HG02840 (cell line): ENCODE results near the gene UHRF1.
A peak's percentile ranks its signal among the peaks of the same experiment; 100 is the strongest.
"Not testable (repeated sequence)": the region's sequence is repeated elsewhere in the genome, so short reads cannot be mapped to it uniquely, and the experiment has no call there.

Experiments
- ATAC-seq: cut with Tn5 transposase; IDR thresholded peaks from one replicate; pipeline ENCODE4 v1.9.1; 2021; ENCODE audit warnings: mild to moderate bottlenecking, moderate library complexity, moderate number of reproducible peaks; ENCODE audit not compliant: unreplicated experiment, low FRiP score

The UHRF1 gene

DNA sequence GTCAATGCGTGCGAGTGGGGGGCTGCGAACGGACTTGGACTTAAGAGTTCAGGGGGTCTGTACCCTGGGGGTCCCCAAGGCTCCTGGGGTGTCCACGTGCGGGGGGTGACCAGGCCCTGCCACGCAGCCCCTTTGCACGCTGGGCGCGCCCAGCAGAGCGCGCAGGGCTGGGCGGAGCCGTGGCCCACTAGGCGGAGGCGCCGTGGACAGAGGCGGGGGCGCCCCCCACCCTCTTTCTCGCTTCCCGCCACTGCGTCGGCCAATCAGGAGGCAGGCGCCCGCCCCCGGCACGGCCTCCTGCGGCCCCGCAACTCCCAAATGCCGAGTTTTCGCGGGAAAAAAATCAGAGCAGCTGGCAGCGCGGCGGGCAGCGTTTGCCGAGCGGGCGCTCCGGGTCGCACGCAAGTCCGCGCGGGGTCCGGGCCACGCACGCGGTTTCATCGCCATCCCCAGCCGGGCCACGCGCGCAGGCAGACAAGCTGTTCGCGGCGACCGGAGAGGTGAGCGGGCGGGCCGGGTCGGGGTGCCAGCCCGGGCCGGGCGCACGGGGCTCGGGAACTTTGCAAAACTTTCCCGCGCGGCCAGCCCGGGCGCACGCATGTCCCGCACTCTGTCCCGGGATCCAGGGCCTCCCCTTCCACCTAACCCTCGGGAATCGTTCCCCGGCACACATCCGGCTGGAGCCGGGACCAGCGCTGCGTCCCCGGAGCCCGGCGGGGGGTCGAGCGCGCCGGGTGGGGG is at the start of gene UHRF1:
TSS of gene UHRF1 (plus strand) at position 346 of the 741 bp plus-strand sequence. CDS start 1,385 bp downstream, outside the sequence.
- no peak for ATAC-seq

DNA sequence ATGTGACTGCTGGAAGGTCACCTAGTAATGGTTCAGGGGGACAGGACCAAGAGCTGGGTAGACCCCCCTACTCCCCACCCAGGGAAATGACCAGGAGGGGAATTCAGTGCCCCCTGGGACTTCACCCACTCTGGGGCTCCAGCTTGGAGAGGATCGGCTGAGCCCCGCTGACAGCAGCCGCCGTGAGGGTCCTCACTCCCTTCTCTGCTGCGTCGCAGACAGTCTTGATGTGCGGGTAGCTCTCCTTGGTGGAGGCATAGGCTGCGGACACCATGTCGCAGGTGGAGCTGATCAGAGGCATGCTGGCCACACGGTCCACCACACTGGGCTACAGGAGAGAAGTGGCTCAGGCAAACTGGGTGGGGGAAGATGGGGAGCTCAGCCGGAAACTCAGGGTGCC is 49.6 kb upstream of the UHRF1 start:
- ATAC-seq: no peak

DNA sequence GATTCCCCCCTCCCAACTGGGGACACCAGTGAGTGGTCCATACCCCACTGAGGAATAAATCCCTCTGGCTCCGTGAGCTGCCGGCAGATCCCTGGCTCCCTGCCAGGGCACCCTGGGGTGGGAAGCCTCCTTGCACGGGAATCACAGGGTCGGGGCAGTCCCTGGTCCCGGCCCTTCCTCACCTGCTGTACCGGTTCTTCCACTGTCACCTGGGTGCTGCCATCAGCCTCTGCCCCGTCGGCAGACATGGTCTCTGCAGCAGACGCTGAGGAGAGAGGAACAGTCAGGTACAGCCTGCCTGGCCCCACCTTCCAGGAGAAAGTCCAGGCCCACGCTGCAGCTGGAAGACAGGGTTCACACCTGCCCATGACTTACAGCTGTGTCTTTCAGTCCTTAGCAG is 48.2 kb upstream of the UHRF1 start:
- no peak for ATAC-seq

DNA sequence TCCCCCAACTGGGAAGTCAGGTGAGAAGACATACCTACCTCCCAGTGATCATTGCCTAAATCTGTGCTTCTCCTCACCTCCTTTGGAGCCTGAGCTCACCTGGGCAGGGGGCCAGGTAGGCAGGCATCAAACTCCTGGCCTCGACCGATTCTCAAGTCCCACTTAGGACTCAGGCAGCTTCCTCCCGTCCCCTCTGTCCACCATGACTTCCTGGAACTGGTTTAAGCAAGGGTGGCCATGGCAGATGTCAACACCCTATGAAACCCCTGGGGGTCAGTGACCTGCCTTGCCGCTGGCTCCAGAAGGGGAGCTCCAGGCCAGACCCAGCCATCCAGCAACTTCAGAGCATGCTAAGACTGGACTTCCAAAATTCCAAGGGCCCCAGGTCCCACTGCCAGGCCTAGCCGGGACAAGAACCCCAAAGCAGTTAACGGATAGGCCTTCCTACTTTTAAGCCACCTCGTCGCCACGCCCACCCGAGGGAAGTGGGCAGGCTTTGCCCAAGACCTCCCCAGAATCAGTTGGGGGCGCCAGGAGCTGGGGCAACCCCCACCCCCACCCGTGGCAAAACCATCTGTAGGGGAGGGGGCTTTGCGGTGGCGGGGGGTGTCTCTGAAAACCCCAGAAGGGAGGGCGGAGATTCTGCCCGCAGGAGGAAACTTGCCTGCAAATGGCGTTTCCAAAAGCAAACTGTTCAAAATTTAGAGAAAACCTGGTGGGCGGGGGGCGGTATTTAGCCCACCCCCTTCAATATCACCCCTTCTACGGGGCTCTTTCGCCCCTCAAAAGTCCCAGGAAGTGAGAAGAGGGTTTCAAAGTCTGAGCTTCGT is 42.5 kb upstream of the UHRF1 start:
- ATAC-seq: no peak

DNA sequence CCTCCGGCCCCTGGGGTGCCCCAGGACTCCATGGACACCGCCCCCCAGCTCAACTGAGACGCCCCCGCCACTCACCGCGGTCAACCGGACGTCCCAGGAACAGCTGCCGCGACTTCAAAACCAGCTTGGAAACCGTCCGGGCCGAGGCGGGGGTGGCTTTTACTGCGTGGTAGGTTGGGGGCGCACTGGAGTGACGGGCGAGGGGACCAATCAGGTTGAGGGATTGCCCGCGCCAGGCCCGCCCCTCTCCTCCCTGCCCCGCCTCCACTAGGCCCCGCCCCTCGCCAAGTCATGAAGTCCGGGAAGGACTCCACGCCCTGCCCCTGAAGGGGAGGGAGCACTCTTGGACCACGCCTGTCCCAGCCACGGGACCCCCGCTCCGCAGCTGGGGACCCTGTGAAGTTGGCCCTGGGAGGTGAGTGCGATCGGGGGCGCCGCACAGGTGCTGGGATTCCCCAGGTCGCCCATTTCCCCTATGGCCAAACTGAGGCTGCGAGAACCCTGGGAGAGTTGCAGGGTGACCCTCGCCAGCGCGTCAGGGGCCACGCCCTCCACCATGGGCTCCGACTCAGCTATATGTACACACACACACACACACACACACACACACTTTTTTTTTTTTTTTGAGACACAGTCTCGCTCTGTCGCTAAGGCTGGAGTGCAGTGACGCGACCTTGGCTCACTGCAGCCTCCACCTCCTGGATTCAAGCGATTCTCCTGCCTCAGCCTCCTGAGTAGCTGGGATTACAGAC is 41.6 kb upstream of the UHRF1 start, which contains the start of gene PLIN3:
TSS of gene PLIN3 (minus strand) at position 134 of the 752 bp plus-strand sequence. CDS start 6,273 bp downstream, outside the sequence.
- peak; percentile 61 for ATAC-seq

DNA sequence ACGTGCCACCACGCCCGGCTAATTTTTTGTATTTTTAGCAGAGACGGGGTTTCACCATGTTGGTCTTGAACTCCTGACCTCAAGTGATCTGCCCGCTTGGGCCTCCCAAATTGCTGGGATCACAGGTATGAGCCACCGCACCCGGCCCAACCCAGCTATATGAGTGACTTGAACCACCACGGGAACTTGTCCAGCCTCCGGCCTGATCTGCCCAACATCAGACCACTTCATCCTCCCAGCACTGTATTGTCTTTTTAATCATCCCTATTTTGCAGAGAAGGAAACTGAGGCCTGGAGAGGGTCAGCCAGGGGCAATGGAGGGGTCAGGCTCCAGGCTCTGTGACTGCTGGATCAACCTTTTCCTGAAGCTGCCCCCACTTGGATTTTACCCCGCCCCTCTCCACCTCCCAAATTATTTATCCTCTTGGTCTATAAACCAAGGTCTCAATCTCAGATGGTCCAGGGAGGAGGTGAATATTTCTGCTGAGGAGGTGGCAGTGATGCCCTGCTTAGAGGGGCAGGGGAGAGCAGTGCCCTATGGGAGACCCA is 40.9 kb upstream of the UHRF1 start:
- ATAC-seq: no peak

DNA sequence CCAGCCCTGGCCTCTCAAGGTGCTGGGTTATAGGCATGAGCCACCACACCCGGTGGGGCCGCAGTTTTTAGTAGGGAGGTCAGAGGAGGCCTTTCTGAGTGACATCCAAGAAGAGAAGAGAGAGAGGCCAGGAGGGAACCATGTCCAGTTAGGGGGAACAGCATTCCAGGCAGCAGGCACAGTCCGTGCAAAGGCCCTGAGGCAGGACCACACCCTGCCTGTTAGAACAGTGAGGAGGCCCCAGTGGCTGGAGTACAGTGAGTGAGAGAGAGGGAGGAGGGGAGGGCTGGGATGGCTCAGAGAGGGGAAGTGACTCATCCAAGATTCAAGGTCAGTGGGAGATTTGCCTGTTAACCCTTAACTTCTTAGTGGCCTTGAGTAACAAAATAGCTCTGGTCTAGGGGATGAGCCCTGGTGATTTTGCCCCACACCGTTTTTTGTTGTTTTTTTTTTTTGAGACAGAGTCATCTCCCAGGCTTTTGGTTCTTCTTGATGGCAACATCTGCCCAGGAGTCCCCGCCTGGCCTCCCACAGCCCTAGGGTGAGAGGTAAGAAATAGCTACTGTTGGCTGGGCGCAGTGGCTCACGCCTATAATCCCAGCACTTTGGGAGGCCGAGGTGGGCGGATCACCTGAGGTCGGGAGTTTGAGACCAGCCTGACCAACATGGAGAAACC is 39.1 kb upstream of the UHRF1 start:
- ATAC-seq: no peak

DNA sequence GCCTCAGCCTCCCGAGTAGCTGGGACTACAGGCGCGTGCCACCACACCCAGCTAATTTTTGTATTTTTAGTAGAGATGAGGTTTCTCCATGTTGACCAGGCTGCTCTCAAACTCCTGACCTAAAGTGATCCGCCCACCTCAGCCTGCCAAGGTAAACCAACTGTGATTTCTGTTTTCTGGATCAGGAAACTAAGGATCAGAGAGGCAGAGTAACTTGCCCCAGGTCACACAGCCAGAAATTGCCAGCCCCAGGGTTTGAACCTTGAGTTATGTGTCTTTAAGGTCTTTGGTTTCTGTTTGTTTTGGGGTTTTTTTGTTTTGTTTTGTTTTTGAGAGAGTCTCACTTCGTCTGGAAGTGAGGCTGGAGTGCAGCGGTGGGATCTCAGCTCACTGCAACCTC is 37.6 kb upstream of the UHRF1 start:
- no peak for ATAC-seq

DNA sequence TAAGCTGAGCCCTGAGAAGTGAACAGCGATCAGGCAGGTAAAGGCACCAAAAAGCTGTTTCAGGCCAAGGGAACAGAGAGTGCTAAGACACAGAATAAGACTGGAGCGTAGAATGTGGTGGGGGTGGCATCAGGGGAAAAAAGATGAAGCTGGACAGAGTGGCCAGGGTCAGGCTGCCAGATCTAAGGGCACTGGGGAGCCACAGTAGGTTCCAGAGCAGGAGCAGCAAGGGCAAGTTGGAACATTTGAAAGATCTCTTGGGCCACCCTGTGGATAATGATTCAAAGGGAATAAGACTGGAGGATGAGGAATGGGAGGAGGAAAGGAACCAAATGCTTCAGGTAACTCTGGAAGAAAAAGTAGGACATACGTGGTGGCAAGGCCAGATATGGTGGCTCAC is 35.4 kb upstream of the UHRF1 start:
- no peak for ATAC-seq

DNA sequence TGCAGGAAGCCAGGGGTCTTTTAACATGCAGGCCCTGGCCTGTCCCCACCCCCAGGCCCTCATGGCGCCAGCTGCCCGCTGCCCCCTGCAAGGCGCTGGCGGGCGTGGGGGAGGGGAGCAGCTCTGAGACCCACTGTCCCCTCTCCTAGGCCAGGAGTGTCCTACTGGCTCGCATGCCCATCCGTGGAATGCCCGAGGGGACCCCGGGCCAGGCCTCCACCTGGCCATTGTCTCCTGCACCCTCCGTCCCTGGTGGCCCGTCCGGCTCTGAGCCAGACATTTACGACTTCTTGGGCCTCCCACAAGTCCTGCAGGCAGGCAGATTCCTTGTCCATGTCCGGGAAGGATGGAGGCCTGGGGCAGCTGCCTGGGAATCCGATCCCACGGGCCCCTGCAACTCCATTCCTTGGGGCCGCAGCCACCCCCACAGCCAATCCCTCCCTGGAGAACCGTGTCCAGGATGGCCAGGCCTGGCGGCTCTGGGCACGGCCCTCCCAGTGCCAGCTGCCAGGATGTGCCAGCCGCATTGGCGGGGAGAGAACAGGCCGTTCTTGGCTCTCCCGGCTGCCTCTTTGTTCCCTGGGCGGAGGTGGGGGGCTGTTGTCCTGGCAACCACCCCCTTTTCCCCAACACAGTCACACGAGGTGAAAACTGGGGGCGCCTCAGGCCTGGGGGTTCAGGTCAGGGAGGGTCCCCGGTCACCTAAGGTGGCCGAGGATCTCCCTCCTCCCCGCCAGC is 31.4 kb upstream of the UHRF1 start:
- no peak for ATAC-seq

DNA sequence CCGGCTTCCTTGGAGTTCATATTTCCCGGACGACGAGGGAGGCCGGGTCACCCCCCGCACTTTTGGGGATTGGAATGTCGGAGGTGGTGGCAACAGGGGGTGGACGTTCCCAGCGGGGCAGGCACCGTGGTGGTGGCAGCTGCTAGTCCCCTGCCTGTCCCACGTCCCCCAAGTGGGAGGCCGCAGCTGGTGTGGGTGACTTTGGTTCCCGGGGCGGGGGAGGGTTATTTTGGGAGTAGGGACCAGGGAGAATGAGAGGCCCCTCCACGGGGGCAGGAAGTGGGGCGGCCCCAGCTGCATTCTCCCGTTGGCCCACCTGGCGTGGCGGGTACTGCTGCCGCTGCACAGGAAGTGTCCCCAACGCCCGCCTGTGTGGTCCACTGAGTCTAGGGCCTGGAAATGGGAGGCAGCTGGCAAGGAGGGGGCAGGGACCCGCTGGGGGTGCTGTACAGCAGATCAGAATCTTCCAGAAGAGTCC is 30.8 kb upstream of the UHRF1 start:
- ATAC-seq: no peak

DNA sequence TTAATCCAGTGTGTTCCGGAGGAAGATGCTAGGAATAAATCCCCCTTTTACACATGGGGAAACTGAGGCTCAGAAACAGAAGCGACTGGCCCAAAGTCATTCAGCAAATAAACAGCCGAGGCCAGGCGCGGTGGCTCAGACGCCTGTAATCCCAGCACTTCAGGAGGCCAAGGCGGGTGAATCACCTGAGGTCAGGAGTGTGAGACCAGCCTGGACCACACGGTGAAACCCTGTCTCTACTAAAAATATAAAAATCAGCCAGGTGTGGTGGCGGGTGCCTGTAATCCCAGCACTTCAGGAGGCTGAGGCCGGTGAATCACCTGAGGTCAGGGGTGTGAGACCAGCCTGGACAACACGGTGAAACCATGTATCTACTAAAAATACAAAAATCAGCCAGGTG is 30.3 kb upstream of the UHRF1 start:
- ATAC-seq: no peak

DNA sequence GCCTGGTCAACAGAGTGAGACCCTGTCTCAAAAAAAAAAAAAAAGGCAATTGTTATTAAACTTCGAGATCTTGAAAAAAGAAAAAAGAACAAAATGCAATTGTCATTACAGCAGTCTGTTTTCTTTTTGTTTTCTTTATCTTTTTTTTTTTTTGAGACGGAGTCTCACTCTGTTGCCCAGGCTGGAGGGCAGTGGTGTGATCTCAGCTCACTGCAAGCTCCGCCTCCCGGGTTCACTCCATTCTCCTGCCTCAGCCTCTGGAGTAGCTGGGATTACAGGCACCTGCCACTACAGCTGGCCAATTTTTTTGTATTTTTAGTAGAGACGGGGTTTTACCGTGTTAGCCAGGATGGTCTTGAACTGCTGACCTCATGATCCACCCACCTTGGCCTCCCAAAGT is 26.4 kb upstream of the UHRF1 start:
- not testable (repeated sequence) for ATAC-seq

DNA sequence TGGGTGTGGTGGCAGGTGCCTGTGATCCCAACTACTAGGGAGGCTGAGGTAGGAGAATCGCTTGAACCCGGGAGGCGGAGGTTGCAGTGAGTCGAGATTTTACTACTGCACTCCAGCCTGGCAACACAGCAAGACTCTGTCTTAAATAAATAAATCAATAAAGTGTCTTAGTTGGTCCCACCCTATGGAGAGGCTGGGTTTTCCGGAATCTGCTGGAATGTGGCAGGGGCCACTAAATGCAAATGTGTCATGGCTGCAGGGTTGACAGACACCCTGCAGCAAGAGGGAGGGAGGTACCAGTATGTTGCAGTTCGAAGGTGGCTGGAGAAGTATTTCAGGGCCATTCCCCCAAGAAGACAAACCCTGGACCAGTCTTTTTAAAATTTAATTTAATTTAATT is 24.3 kb upstream of the UHRF1 start:
- ATAC-seq: not testable (repeated sequence)

DNA sequence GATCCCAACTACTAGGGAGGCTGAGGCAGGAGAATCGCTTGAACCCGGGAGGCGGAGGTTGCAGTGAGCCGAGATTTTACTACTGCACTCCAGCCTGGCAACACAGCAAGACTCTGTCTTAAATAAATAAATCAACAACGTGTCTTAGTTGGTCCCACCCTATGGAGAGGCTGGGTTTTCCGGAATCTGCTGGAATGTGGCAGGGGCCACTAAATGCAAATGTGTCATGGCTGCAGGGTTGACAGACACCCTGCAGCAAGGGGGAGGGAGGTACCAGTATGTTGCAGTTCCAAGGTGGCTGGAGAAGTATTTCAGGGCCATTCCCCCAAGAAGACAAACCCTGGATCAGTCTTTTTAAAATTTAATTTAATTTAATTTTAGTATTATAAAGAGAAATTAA is 21.5 kb upstream of the UHRF1 start:
- not testable (repeated sequence) for ATAC-seq

DNA sequence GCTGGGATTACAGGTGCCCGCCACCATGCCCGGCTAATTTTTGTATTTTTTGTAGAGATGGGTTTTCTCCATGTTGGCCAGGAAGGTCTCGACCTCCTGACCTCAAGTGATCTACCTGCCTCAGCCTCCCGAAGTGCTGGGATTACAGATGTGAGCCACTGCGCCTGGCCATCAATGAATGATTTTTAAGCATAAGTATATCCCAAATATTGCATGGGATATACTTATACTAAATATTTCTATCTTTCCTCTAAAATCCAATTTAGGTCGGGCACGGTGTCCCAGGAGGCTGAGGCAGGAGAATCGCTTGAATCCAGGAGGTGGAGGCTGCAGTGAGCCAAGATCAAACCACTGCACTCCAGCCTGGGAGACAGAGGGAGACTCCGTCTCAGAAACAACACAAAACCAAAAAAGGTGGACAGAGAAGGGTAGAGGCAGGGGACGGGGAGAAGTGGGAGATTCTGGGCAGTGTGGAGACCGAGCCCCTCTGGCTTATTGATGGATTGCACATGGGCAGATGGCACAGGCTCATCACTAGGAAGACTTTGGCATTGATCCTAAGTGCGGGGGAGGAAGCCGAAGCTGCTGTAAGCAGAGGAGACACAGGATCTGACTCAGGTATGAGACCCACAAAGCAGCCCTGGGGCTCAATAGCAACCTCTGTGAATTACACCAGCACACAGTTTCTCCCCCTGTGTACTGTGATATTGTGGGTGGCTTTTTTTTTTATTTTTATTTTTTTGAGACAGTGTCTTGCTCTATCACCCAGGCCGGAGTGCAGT is 20.1 kb upstream of the UHRF1 start:
- no peak for ATAC-seq

DNA sequence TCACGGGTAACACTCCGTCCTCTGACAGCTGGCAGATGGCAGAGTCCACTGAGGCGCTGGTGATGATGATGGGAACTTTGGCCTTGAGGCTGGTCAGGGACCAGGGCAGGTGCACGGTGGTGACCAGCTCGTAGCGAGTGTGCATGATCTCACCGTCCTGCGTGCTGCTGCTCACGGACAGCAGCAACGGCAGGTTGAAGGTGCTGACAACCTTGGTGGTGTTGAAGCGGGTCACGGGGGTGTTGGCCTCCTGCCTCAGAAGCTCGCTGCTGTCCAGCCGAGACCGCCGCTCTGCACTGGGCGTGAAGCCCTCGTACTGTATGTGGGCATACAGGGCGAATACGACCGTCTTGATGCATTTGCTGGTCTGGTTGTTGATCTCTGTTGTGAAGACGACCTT is 18.2 kb upstream of the UHRF1 start:
- no peak for ATAC-seq

DNA sequence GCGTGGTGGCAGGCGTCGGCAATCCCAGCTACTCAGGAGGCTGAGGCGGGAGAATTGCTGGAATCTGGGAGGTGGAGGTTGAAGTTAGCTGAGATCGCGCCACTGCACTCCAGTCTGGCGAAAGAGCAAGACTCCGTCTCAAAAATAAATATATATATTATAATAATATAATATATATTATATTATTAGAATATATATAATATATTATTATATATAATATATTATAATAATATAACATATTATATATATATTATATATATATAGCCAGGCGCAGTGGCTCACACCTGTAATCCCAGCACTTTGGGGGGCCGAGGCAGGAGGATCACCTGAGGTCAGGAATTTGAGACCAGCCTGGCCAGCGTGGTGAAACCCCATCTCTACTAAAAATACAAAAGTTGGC is 16.3 kb upstream of the UHRF1 start:
- ATAC-seq: not testable (repeated sequence)

DNA sequence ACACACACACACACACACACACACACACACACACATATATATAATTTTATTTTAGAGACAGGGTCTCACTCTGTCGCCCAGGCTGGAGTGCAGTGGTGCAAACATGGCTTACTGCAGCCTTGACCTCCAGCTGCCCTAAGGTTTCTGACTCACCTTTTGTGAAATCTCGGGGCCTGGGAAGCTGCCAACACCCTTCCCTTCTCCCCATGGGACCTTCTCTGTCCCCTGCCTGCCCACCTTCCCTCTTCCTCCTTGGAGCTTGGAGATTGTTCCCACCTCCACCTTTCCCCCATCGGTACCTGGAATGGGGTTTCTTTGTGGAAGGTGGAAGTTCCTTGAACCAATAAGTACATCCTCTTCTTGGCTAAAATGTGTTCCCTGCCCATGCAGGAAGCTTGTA is 12.9 kb upstream of the UHRF1 start:
- no peak for ATAC-seq
